Eye (tissue), 1 donor: ENCODE measurements around the gene ISCA1.
A peak's percentile ranks its signal among the peaks of the same experiment; 100 is the strongest.
"Not testable (repeated sequence)": the region's sequence is repeated elsewhere in the genome, so short reads cannot be mapped to it uniquely, and the experiment has no call there.

Experiments used
- DNase-seq: peaks from one replicate; pipeline ENCODE4 v3.0.0-alpha.2; 2015

ISCA1 gene

DNA sequence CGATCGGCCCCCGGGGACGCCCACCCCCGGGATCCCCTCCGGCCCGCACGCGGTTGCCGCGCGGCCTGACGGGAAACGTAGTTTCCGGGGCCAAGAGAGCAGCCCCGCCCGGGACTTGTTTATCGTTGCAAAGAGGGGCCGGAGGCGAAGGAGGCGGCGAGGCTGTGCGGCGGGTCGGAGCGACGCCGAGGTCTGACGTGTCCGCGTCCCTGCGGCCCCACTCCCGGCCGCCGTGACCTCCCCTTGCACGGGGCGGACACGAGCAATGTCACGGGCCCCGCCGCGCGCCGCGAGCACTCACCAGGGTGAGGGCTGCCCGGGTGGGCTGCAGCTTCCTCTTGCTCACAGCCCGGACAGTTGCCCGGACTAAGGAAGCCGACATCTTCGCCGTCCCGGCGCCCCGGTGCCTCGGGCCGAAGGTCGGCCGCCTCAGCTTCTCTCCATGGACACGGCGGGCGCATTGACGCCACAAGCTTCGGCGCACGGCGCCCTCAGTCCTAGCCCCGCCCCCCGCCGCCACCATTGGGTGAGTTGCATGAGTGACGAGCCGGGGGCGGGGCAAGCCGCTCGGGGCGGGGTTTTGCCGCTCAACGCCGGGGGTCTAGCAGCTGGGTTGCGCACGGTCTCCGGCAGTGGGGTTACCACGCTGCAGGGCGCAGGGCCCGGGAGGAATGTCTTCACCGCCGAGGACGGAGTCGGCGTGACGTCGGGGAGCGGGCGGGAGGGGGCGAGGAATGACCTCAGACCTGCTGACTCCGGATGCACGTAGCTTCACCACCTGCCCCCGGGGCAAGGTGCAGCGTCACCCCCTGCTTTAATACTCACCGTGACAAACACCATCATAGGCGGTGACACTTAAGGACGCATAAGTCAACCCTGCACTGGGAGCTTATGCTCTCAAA, at the start of gene ISCA1:
TSS of gene ISCA1 (minus strand) at position 462 of the 902 bp plus-strand sequence. CDS start at position 382, 80 bp downstream.
- DNase-seq = peak; percentile 99

DNA sequence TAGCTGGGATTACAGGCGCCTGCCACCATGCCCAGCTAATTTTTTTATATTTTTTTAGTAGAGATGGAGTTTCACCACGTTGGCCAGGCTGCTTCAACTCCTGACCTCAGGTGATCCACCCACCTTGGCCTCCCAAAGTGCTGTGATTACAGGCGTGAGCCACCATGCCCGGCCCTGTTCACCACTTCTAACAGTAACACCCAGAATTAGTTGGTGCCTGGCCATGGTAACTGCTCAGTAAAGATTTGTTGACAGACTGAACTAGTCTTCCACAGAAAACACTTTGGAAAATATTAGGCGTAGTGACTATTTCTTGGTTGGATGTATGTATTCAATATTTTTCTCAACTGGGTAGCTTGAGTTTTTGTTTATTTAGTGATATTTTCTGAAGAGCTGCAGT, 47.8 kb upstream of the ISCA1 start:
- DNase-seq = no peak

DNA sequence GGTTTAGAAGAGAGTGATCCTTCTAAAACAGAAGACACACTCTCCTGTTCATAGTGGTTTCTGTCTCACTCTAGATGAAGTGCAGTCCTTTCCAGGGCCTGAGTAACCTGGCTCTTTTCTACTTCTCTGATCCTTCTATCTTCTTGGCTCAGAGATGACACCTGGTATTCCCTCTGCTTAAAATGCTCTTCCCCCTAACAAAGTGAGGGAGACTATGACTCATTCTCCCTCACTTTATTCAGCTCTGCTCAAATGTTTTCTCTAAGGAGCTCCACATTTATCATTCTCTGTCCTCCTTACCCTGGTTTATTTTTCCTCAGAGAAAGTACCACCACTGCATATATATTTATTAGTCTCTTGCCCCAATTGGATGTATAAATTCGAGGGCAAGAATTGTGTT, 47.3 kb upstream of the ISCA1 start:
- no peak for DNase-seq

- DNase-seq = no peak
Observed at GRCh38 chr9:86328156-86328555, 45.8 kb upstream of the ISCA1 start.

- DNase-seq = no peak
Observed at GRCh38 chr9:86326536-86326935, 44.2 kb upstream of the ISCA1 start.

DNA sequence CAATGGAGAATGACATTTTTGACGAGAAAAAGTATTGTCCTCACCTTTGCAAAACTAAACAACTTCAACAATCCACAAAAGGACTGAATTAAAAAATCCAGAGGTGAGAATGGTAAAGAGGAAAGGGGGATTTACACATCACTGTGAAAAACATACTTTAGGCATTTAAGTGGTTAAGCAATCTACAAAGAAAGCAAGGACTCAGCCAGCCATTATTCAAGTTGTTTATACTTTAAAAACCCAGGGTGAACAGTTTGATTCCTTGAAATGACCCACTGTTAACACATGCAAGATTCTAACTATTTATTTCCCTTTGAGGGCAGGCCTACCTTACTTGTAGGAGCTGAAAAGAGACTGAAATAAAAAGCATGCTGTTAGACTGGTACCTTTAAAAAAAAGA, 42.6 kb upstream of the ISCA1 start:
- DNase-seq = no peak

DNA sequence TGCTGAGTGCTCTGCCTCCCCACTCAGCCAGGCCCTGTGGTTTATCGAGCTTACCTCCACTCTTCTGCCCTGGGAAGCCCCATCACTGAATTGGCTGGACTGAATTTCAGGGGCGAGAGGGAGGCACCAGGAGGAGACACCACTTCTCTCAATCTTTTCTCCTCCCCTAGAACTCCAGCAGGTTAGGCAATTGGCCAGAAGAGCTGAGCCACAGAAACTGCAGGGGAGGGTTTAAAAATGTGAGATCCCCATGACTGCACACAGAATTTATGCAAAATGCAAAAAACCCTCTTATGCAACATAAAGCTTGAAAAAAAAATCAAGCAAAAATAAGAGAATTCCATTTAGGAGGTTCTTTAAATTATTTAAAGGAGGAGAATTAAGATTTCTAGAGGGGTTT, 42.0 kb upstream of the ISCA1 start:
- no peak for DNase-seq

DNA sequence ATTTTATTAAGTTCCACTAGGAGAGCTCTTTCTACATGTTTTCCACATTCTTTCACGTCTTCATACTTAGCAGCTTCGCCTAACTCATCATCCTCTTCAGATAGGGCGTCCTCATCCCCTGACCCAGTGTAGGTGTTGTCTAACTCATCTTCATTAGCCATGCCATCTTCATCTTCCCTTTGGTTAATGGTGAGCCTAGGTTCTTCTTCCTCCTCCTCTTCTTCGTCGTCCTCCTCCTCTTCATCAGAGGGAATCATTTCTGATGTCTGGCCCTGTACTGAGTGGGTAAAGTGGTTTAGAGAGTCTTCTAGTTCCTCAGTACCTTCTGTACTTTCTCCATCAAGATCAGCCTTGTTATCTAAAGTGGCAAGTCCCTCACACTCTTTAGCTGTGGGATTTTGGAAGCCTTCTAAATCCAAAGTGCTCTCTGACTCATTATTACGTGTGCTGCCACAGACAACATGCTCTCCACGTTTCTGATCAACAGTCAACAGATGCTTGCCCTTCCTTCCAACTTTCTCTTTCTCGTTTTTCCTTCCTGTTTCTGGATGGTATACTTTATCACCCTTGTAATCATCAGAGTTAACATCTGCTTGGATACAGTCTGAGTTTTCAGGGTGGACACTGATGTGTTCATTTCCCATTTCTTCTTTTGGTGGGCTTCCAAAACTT, 40.8 kb upstream of the ISCA1 start:
- no peak for DNase-seq

DNA sequence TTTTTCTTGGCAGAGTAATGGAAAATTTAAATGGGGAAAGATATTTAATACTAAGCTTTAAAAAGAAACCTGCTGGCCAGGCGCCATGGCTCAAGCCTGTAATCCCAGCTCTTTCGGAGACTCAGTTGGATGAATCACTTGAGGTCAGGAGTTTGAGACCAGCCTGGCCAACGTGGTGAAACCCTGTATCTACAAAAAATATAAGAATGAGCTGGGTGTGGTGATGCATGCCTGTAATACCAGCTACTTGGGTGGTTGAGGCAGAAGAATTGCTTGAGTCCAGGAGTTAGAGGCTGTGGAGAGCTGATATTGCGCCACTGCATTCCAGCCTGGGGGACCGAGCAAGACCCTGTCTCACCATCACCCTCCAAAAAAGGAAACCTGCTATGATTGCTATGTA, 39.0 kb upstream of the ISCA1 start:
- DNase-seq = no peak

DNA sequence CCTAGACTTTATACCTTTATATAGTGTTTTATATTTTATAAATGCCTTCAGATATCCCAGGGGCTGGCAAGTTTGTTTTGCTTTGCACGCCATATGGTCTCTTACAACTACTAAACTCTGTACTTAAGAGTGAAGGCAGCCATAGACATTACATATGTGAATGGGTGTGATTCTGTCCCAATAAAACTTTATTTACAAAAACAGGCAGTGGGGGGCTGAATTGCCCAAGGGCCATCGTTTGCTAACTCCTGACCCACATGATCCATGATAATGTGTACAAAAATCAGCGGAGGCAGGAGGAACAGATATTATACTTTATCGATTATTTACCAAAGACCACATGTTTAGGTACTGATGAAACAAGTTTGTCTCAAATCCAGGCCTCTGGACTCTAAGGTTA, 35.8 kb upstream of the ISCA1 start:
- no peak for DNase-seq

- DNase-seq = no peak
Observed at GRCh38 chr9:86315078-86315477, 32.7 kb upstream of the ISCA1 start.

GRCh38 chr9:86312959-86313358, 30.6 kb upstream of the ISCA1 start:
- not testable (repeated sequence) for DNase-seq

- no peak for DNase-seq
Observed at GRCh38 chr9:86308687-86309086, 26.3 kb upstream of the ISCA1 start.

DNA sequence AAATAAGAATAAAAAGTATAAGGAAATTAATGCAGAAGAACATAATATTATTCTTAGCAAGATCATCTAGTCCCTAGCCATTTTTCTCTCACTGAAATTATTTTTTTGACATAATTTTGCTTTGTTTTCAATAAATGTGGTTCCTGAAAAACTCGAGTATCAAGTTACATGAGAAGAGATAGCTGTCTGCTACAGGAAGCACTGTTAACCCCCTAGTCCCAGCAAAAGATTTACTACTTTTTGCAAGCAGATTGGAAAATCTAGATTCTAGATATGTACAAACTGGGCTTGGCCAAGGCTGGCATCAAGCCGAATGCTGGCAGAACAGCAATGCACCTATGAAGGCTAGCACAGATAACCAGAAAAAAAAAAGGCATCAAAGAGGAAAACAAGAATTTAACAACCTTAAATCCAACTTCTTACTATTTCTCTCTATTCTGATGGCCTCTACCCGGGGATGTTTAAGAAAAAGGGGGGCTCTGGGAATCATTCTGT, 21.9 kb upstream of the ISCA1 start:
- DNase-seq = no peak

DNA sequence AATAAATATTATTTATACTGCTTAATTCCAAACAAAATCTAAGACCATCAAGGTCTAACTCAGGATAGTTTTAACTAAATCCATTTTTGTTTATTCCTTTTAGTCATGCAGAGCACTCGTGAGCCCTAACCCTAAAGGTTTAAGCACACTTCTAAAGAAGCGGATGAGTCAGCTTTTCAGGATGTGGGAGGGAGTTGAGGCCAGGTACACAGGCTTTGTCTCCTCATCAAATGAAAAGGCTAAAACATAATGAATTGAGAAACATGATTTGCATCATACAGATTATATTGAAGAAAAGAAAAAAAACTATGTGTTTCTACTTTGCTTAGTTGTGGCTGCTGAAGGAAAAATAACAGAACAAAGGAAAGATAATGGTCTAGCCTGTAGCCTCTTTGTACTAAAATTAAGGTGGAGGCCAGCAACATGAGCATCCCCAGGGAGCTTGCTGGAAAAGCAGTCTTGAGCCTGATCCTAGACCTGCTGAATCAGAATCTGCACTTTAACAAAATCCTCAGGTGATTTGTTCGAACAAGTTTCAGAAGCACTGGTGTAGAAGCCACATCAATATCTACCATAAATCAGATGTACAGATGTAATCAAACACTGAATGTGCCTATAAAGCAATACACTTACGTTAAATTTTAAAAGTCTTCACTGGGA, 21.1 kb upstream of the ISCA1 start:
- no peak for DNase-seq

- no peak for DNase-seq
Observed at GRCh38 chr9:86301686-86302085, 19.3 kb upstream of the ISCA1 start.

DNA sequence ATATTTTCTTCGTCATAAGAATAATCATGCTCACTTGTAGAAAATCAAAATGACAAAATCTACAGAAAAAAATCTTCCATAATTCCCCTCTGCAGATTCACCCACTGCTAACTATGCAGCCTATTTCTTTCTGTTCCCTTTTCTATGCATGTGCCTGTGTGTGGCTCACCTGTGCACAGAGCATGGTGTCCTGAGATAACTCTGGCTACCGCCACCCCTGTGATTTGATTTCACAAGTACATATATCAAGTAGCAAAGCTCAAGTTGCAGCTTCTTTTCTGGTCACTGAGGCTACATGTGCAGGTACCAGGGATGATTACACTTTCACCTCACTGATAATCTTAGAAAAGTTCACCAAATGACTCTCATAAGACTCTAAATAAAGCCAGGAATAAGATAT, 18.4 kb upstream of the ISCA1 start:
- DNase-seq = no peak

GRCh38 chr9:86298873-86299272, 16.5 kb upstream of the ISCA1 start:
- DNase-seq = no peak

DNA sequence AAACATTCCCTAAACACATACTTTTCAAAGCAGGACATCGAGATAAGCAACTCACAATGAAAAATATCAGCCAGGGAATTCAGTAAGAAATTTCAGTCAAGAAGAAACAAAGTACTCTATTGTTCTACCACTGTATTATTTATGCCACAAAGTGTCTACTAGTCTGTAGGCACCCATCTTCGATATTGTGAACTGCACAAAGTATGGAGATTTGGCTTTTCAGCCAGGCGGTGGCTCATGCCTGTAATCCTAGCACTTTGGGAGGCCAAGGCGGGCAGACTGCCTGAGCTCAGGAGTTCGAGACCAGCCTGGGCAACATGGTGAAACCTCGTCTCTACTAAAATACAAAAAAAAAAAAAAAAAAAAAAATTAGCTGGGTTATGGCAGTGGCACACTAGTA, 8.0 kb upstream of the ISCA1 start:
- not testable (repeated sequence) for DNase-seq

- DNase-seq = peak; percentile 73
Observed at GRCh38 chr9:86288499-86289198, 6.3 kb upstream of the ISCA1 start.

GRCh38 chr9:86287013-86287412, 4.7 kb upstream of the ISCA1 start:
- DNase-seq = peak; percentile 89

DNA sequence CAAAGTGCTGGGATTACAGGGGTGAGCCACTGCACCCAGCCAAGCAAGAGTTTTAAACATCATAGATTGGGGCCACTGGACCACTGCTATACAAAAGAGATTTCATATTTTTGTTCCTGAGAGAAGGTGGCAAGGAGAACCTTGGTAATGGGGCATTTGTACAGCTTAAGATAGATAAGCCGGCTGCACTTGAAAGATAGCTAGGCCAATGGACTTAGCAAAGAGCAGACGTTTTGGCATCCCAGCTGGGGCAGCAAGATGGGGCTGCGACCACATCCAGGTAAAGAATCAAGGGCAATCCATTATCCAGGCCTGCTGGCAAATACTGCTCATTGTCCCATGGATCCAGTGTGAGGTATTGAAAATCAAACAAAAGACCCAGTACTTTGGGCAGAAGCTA, 3.9 kb upstream of the ISCA1 start:
- DNase-seq = no peak

- no peak for DNase-seq
Observed at GRCh38 chr9:86285261-86285660, 2.9 kb upstream of the ISCA1 start.
